SK-N-MC (cell line): Measurements from ENCODE around the gene INO80E.
A peak's percentile ranks its signal among the peaks of the same experiment; 100 is the strongest.

Experiments used
- DNase-seq: peaks from one replicate; pipeline ENCODE4 v3.0.0-alpha.2; 2011; ENCODE audit warnings: low read depth, low spot score
- H3K27ac ChIP-seq: fragments of 200-600 bp; sonication (generic); 2 replicates; pipeline ENCODE4 v1.5.1; 2016; ENCODE audit warnings: mixed run types
- H3K36me3 ChIP-seq: fragments of 200-600 bp; sonication (generic); 2 replicates; pipeline ENCODE4 v1.6.1; 2017; ENCODE audit warnings: antibody characterized with exemption, low read length, mixed read lengths; ENCODE audit not compliant: insufficient read depth
- H3K4me3 ChIP-seq: fragments of 200-600 bp; sonication (generic); 2 replicates; pipeline ENCODE4 v1.5.1; 2016
- H3K9ac ChIP-seq: fragments of 200-600 bp; sonication (generic); 2 replicates; pipeline ENCODE4 v1.8.0; 2017; ENCODE audit warnings: mixed run types, mixed read lengths; ENCODE audit not compliant: insufficient read length
- H3K9me3 ChIP-seq: fragments of 200-600 bp; sonication (generic); 2 replicates; pipeline ENCODE4 v1.6.1; 2017; ENCODE audit warnings: low read depth, mild to moderate bottlenecking, antibody characterized with exemption, low read length, moderate library complexity, mixed read lengths
- EZH2 ChIP-seq: fragments of 200-600 bp; sonication (generic); IDR thresholded peaks from one replicate; pipeline ENCODE4 v1.6.1; 2017; ENCODE audit warnings: antibody characterized with exemption
- FOXP2 ChIP-seq: optimal IDR thresholded peaks from 2 replicates; pipeline ENCODE3; 2011; ENCODE audit warnings: mild to moderate bottlenecking, moderate library complexity; ENCODE audit not compliant: insufficient read depth; ENCODE audit errors: extremely low read length, control extremely low read depth
- POLR2AphosphoS5 ChIP-seq: IDR thresholded peaks from 2 replicates; pipeline ENCODE4 v1.6.1; 2012; ENCODE audit warnings: mild to moderate bottlenecking, low read depth, low read length, borderline replicate concordance

The INO80E gene

DNA sequence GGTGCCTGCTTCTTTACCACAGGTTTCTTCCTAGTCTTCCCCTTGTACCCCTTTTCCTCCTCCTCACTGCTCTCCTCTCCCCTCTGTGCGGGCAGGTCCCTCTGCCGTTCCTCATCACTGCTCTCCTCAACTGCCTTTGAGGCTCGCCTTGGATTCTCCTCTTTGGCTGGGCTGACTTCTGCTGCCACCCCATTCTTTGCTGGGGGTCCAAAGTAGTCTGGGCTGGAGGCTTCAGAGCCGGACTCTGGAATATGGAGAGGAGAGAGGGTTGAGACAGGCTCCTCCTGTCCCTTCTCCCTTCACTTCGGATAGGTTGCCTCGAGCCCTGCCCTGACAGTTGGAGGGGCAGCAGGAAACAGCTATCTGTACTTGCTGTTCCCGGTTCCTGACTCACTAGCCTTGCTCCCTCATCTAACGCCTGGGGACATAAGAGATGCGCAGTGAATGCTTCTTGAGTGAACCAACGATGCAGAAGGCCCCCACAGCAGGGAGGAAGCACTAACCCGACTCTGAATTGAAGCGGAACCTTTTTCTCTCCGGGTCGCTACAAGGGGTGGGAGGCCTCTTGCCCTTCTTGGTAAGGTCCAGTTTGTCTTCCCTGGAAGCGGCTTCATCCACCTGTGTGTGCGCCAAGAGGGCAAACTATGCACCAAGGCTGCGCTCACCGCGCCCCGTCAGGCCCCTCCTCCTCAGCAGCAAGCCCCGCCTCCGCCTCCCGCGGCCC lies 1.3 kb upstream of the INO80E start:
- DNase-seq: no peak
- no peaks in the 10 kb centered on the region for H3K9me3 ChIP-seq
- peaks cover 39% of the 10 kb centered on the region for H3K36me3 ChIP-seq
- peak overlapping the region; percentile 96 for H3K4me3 ChIP-seq
- peak overlapping the region; percentile 97 for H3K27ac ChIP-seq
- peak overlapping the region; percentile 99 for H3K9ac ChIP-seq
- no peak for TF ChIP-seq POLR2AphosphoS5
- TF ChIP-seq EZH2: no peak
- no peak for TF ChIP-seq FOXP2

DNA sequence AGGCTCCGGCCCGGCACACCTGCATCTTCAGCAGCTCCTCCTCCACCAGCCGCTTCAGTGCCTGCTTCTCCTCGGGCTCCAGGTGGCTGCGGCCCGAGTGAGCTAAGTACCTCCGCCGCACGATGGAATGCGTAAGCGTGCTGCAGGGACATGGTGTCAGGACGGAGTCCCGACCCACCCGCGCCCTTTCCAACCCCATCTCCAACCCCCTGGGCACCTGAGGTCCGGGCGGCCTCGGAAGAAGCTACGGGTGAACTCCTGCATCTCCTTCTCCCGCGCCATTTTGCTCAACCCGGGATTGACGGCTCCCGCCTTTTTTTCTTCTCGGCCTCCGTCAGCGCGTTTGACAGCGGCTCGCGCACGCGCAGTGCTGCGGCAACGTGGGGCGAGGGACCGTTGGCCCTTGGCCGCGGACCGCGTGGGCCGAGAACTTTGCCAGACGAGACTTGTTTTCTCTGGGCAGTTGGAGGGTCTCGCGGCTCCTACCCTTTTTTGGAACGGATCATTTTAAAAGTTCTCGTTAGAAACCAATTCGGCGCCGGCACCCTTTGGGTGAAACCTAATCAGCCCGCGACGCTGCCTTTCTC lies 624 bp upstream of the INO80E start, which contains the start of gene HIRIP3:
Gene HIRIP3 (minus strand): TSS at position 294 of the 587 bp plus-strand sequence. CDS start 12 bp downstream, at position 282.
- Histone ChIP-seq H3K9me3 (no peaks in the 10 kb centered on the region), H3K4me3 (peak within 1 kb of the TSS; percentile 96), H3K36me3 (peaks cover 33% of the 10 kb centered on the region), H3K9ac (peak within 1 kb of the TSS; percentile 99), H3K27ac (peak within 1 kb of the TSS; percentile 97)
- DNase-seq: peak; percentile 24
- TF ChIP-seq FOXP2 (no peak), POLR2AphosphoS5 (0 out of 2 replicates have a peak, but pooled peaks have one; percentile 29)

DNA sequence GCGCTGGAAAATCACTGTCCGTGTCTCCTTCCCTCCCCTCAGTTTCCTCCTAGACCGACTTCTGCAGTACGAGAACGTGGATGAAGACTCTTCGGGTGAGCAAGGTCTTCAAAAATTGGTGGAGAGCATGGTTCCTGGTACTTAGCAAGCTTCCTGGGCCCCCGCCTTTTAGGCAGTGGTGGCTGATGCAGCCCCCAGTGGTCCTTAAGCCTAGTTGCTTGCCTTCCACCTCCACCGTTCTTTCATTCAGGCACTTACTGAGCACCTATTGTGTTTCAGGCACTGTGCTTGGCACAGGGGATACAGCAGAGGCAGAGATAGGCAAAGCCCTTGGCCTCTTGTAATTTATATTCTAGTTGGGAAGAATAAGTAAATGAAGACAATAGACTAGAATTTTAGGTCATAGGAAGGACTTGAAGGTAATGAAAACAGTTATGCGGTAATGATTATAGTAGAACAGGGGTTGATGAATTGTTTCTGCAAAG lies 767 bp downstream of the INO80E start:
- Histone ChIP-seq H3K9me3 (no peaks in the 10 kb centered on the region), H3K4me3 (peak overlapping the region; percentile 96), H3K36me3 (peaks cover 21% of the 10 kb centered on the region), H3K9ac (peak overlapping the region; percentile 99), H3K27ac (no peak overlapping the region)
- no peak for TF ChIP-seq EZH2
- no peak for TF ChIP-seq POLR2AphosphoS5
- TF ChIP-seq FOXP2: no peak
- no peak for DNase-seq

DNA sequence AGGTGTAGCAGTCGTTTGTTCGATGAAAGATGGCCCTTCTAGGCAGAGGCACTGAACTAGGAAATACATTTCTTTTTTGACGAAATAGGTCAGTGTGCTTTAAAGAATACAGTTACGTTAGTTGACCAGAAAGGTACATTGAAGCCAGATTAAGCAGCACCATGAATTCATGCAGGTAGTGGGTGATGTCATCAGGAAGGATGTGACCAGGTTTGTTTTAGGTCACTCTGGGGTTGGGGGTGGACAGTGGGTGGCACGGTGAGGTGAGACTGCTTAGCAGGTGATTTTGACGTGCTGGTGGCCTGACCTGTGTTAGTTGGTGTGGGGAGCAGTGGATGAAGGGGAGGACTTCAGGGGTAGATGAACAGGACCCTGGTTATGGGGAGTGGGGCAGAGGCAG lies 3.6 kb downstream of the INO80E start:
- Histone ChIP-seq H3K27ac (no peak overlapping the region), H3K36me3 (peaks cover 7% of the 10 kb centered on the region), H3K4me3 (no peak overlapping the region), H3K9me3 (no peaks in the 10 kb centered on the region), H3K9ac (no peak overlapping the region)
- TF ChIP-seq EZH2: no peak
- TF ChIP-seq FOXP2: no peak
- TF ChIP-seq POLR2AphosphoS5: no peak
- DNase-seq: no peak

- H3K9me3 ChIP-seq: no peaks in the 10 kb centered on the region
- no peak overlapping the region for H3K9ac ChIP-seq
- no peak overlapping the region for H3K4me3 ChIP-seq
- no peak for DNase-seq
- no peak overlapping the region for H3K27ac ChIP-seq
- H3K36me3 ChIP-seq: peaks cover 10% of the 10 kb centered on the region
- TF ChIP-seq POLR2AphosphoS5 (no peak), FOXP2 (no peak), EZH2 (no peak)
Observed at GRCh38 chr16:30000735-30001631, 4.9 kb downstream of the INO80E start.

DNA sequence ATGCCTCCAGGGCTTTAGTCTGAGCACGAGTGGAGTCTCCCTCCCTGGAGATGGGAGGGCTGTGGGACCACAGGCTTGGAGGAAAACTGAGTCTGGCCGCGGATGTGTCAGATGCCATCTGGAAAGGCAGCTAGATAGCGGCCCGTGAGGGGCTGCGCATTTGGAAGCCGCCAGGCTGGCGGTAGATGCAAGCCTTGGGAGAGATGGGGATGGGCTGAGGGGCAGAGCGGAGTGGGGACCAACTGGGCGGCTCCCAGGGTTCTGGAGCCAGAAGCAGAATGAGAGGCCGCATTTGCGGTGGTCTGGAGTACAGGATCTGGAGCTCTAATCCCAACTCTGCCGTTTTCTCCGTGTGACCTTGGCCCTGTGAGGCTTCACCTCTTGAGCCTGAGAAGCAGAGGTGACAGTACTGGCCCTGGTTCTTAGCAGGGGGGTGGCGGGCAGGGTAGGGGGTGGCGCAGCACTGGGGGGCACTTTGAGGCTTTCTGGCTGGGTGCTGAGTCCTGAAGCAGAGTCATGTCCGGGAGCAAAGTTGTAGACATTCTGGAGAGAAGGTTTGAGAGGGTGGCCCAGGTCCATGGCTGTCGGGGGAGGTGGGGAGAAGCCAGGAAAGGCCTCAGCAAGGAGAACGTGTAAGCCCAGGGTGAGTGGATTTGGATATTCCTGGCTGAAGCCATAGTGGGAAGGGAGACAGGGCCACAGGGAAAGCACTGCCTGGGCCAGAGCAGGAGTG lies 6.7 kb downstream of the INO80E start:
- Histone ChIP-seq H3K9ac (no peak overlapping the region), H3K27ac (no peak overlapping the region), H3K36me3 (peaks cover 9% of the 10 kb centered on the region), H3K4me3 (no peak overlapping the region), H3K9me3 (no peaks in the 10 kb centered on the region)
- no peak for TF ChIP-seq EZH2
- no peak for TF ChIP-seq FOXP2
- TF ChIP-seq POLR2AphosphoS5: no peak
- no peak for DNase-seq

- TF ChIP-seq POLR2AphosphoS5: no peak
- TF ChIP-seq EZH2: no peak
- no peak for TF ChIP-seq FOXP2
- Histone ChIP-seq H3K9me3 (no peaks in the 10 kb centered on the region), H3K9ac (no peak overlapping the region), H3K27ac (no peak overlapping the region), H3K36me3 (peaks cover 3% of the 10 kb centered on the region; the same call in 1 of the 2 replicates), H3K4me3 (no peak overlapping the region)
- no peak for DNase-seq
Observed at GRCh38 chr16:30003670-30004423, 7.8 kb downstream of the INO80E start.
